ENCODE results near the gene AGBL5.

- TF ChIP-seq CTCF (IDR thresholded peaks at IDR 0.05) (no peak), POLR2A (IDR thresholded peaks at IDR 0.05) (no peak)
Measured at GRCh38 chr2:27069961-27070618, 18.6 kb downstream of the AGBL5 start.

Data from testis (tissue), 2 donors.